ENCODE results near the gene DNLZ. TPM values are rescaled to one million over a fixed set of nuclear protein-coding genes. Genes with fewer than 3 reads are reported as not detected.
A peak's percentile ranks its signal among the peaks of the same experiment; 100 is the strongest.

Gene DNLZ
- total RNA-seq, 1 experiment from 2014 or later = 22.5 TPM

GRCh38 chr9:136346927-136347465 lies 16.5 kb downstream of the DNLZ start:
- no peaks in the 10 kb centered on the region for H3K9me3 Mint-ChIP-seq (ENCODE audit: low read depth, unreplicated experiment)
- intact Hi-C loops (cut with micrococcal nuclease; ENCODE audit: unreplicated experiment) = no loop called here

GRCh38 chr9:136346157-136346481 lies 17.4 kb downstream of the DNLZ start:
- no TSS peak for BruUV-seq (replicated peaks)
- CTCF ChIA-PET = interaction anchor here (0.9 to 1.6 kb wide), 6 partner anchors 9 to 141 kb away, joined by 3 to 7 read pairs (median 4); partner anchors contain the start of genes DNLZ, ENTR1 and PMPCA
- Mint-ChIP-seq H3K4me3 (ENCODE audit: low read depth, unreplicated experiment) (no peak overlapping the region), H3K9me3 (ENCODE audit: low read depth, unreplicated experiment) (no peaks in the 10 kb centered on the region), H3K27ac (ENCODE audit: unreplicated experiment) (no peak overlapping the region), H3K4me1 (ENCODE audit: low read depth, unreplicated experiment) (no peaks in the 10 kb centered on the region), H3K36me3 (ENCODE audit: insufficient read depth, unreplicated experiment) (no peaks in the 10 kb centered on the region), H3K27me3 (ENCODE audit: unreplicated experiment) (no peaks in the 10 kb centered on the region)
- TF ChIP-seq, protein P1, sequence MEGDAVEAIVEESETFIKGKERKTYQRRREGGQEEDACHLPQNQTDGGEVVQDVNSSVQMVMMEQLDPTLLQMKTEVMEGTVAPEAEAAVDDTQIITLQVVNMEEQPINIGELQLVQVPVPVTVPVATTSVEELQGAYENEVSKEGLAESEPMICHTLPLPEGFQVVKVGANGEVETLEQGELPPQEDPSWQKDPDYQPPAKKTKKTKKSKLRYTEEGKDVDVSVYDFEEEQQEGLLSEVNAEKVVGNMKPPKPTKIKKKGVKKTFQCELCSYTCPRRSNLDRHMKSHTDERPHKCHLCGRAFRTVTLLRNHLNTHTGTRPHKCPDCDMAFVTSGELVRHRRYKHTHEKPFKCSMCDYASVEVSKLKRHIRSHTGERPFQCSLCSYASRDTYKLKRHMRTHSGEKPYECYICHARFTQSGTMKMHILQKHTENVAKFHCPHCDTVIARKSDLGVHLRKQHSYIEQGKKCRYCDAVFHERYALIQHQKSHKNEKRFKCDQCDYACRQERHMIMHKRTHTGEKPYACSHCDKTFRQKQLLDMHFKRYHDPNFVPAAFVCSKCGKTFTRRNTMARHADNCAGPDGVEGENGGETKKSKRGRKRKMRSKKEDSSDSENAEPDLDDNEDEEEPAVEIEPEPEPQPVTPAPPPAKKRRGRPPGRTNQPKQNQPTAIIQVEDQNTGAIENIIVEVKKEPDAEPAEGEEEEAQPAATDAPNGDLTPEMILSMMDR (IDR thresholded peaks at IDR 0.05; ENCODE audit: unreplicated experiment) = no peak
- no peak for DNase-seq
- intact Hi-C loops (cut with micrococcal nuclease; ENCODE audit: unreplicated experiment) = no loop called here

More at GRCh38 chr9:136346927-136347465, 16.5 kb downstream of the DNLZ start:
- CTCF ChIA-PET = no interaction called here
- TF ChIP-seq, protein P1 (IDR thresholded peaks at IDR 0.05; ENCODE audit: unreplicated experiment) = no peak
- Mint-ChIP-seq H3K4me1 (ENCODE audit: low read depth, unreplicated experiment) (no peaks in the 10 kb centered on the region), H3K27ac (ENCODE audit: unreplicated experiment) (no peak overlapping the region), H3K27me3 (ENCODE audit: unreplicated experiment) (no peaks in the 10 kb centered on the region), H3K36me3 (ENCODE audit: insufficient read depth, unreplicated experiment) (no peaks in the 10 kb centered on the region), H3K4me3 (ENCODE audit: low read depth, unreplicated experiment) (no peak overlapping the region)
- no TSS peak for BruUV-seq (replicated peaks)
- no peak for DNase-seq

DNA sequence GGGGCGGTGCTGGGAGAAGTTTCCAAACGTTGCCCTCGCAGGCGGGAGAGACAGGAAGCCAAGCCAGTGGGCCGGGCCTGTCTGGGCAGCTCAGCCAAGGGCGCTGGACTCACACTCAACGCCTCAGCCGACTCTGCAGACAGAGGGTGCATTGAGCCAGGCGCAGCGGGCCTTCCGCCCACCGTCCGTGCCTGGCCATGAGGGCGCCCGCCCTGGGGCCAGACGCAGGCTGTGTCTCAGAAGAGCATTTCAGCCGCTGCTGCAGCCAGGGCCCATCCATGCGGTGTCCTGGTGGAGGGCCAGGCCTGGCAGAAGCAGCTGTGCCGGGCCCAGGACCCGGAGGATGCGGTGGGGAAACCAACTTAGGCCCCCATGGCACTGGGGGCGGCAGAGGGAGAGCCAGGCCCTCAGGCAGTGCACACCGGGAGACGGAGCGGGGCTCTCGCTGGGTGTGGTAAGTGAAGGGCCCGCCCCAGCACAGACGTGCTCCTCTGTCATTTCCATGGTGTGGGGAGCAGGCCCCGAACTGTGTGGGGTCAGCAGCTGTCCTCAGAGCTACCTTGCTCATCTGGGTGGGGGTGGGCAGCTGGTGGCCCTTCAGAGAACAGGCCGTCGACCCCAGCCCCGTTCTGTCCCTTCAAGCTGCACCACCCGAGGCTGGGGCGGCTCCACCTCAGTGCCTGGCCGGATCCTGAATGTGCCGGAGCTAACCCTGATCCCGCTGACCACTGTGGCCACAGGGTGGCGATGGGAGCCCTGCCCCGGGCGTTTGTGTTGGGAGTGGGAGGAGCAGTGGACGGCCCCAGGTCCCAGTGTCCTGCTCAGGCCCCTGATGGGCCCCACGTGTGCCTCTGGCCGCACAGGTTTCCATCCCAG lies 18.0 kb downstream of the DNLZ start:
- TF ChIP-seq, protein P1 (IDR thresholded peaks at IDR 0.05; ENCODE audit: unreplicated experiment) = peak; percentile 34
- CTCF ChIA-PET = interaction anchor here (0.9 to 1.6 kb wide), 6 partner anchors 8 to 142 kb away, joined by 3 to 7 read pairs (median 4); partner anchors contain the start of genes DNLZ, ENTR1 and PMPCA
- BruUV-seq (replicated peaks) = no TSS peak
- Mint-ChIP-seq H3K4me1 (ENCODE audit: low read depth, unreplicated experiment) (no peaks in the 10 kb centered on the region), H3K4me3 (ENCODE audit: low read depth, unreplicated experiment) (no peak overlapping the region), H3K36me3 (ENCODE audit: insufficient read depth, unreplicated experiment) (no peaks in the 10 kb centered on the region), H3K27ac (ENCODE audit: unreplicated experiment) (no peak overlapping the region), H3K27me3 (ENCODE audit: unreplicated experiment) (no peaks in the 10 kb centered on the region), H3K9me3 (ENCODE audit: low read depth, unreplicated experiment) (no peaks in the 10 kb centered on the region)
- peak; percentile 68 for DNase-seq
- intact Hi-C loops (cut with micrococcal nuclease; ENCODE audit: unreplicated experiment) = no loop called here

- no peak overlapping the region for H3K4me3 Mint-ChIP-seq (ENCODE audit: low read depth, unreplicated experiment)
- TF ChIP-seq, protein P1 (IDR thresholded peaks at IDR 0.05; ENCODE audit: unreplicated experiment) = no peak
- DNase-seq = no peak
- H3K4me1 Mint-ChIP-seq (ENCODE audit: low read depth, unreplicated experiment) = no peaks in the 10 kb centered on the region
- intact Hi-C loops (cut with micrococcal nuclease; ENCODE audit: unreplicated experiment) = no loop called here
- no peaks in the 10 kb centered on the region for H3K36me3 Mint-ChIP-seq (ENCODE audit: insufficient read depth, unreplicated experiment)
- no peaks in the 10 kb centered on the region for H3K27me3 Mint-ChIP-seq (ENCODE audit: unreplicated experiment)
- no peaks in the 10 kb centered on the region for H3K9me3 Mint-ChIP-seq (ENCODE audit: low read depth, unreplicated experiment)
- CTCF ChIA-PET = interaction anchor here (1.1 to 1.6 kb wide), 3 partner anchors 19 to 66 kb away, joined by 3 to 7 read pairs (median 4); partner anchors contain the start of genes DNLZ, ENTR1 and PMPCA
- no TSS peak for BruUV-seq (replicated peaks)
- no peak overlapping the region for H3K27ac Mint-ChIP-seq (ENCODE audit: unreplicated experiment)
These were observed 18.8 kb downstream of the DNLZ start for GRCh38 chr9:136344544-136345280.
